Right ventricle myocardium superior (tissue), 1 donor: ENCODE data around the gene CTSA. TPM values are rescaled to one million over a fixed set of nuclear protein-coding genes. Genes with fewer than 3 reads are reported as not detected.

Experiments
- ATAC-seq: fragments of 200-7000 bp; cut with Tn5 transposase; one replicate; pipeline ENCODE4 v1.9.1; 2020; ENCODE audit warnings: mild to moderate bottlenecking; ENCODE audit not compliant: poor library complexity
- DNase-seq: peaks from one replicate; pipeline ENCODE4 v3.0.0-alpha.2; 2020
- intact Hi-C: fragments of 100-400 bp; cut with DNase I; formaldehyde crosslinking; loops from one replicate; pipeline ENCODE4 v1.11.2; 2022
- long read RNA-seq: library from polyadenylated mRNA; unstranded; transcript quantifications from one replicate; pipeline ENCODE4 v2.0.0, GENCODE V29; 2021
- total RNA-seq: library from RNA; stranded (reverse); fragmentation: NEBNext Ultra II Directional; extraction: Animal tissue kit (Norgen Biotek cat#: 25700); gene quantifications from one replicate; pipeline ENCODE4 v1.2.1, GENCODE V29; 2021
- donor health status: DM: no; HTN: yes; CAD: no; lungs with severe emphysema.

CTSA gene
- total RNA-seq, result 113 TPM
- long read RNA-seq, transcript CTSA-201 (15 exons, 1,898 nt), result minor isoform, 9 of 333 reads
- long read RNA-seq, transcript CTSA-203 (14 exons, 1,972 nt), result minor isoform, 26 of 333 reads
- long read RNA-seq, transcript CTSA-207 (2 exons, 2,183 nt), result minor isoform, 22 of 333 reads
- long read RNA-seq, transcript CTSA-204 (15 exons, 2,149 nt), result major isoform, 251 of 333 reads
- long read RNA-seq, partial matches to known transcripts, result 11 of 333 reads
- long read RNA-seq, other reads (novel, unspliced or antisense), result 11 of 333 reads

DNA sequence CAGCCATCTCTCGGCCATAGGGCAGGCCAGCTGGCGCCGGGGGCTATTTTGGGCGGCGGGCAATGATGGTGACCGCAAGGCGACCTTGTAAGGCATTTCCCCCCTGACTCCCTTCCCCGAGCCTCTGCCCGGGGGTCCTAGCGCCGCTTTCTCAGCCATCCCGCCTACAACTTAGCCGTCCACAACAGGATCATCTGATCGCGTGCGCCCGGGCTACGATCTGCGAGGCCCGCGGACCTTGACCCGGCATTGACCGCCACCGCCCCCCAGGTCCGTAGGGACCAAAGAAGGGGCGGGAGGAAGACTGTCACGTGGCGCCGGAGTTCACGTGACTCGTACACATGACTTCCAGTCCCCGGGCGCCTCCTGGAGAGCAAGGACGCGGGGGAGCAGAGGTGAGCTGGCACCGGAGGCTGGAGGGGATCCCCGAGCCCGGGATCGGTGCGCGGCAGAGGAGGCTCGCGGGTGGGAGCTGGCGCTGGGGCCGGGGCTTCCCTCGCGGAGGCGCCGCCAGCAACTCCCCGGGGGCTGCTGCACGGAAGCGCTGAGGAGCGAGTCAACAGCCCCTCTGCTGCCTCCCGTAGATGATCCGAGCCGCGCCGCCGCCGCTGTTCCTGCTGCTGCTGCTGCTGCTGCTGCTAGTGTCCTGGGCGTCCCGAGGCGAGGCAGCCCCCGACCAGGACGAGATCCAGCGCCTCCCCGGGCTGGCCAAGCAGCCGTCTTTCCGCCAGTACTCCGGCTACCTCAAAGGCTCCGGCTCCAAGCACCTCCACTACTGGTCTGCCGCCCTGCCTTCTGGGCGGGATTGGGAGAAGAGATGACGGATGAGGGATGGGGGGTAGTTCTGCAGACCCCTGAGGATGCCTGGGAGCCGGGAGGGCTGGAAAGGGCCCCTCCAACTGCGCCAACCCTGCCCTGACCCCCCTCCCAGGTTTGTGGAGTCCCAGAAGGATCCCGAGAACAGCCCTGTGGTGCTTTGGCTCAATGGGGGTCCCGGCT is at the start of gene CTSA, which contains the start of gene NEURL2:
TSS of gene CTSA (plus strand) at position 351 of the 999 bp plus-strand sequence. CDS start at position 585, 234 bp downstream.
TSS of gene NEURL2 (minus strand) at position 224 of the 999 bp plus-strand sequence. CDS start at position 7, 217 bp downstream.
- intact Hi-C loops, result loop anchor here (5.0 kb wide), 1 partner anchor 41 kb away; the partner anchor contains the start of gene PCIF1
- DNase-seq (peak; percentile 97), ATAC-seq (peak; percentile 90)

DNA sequence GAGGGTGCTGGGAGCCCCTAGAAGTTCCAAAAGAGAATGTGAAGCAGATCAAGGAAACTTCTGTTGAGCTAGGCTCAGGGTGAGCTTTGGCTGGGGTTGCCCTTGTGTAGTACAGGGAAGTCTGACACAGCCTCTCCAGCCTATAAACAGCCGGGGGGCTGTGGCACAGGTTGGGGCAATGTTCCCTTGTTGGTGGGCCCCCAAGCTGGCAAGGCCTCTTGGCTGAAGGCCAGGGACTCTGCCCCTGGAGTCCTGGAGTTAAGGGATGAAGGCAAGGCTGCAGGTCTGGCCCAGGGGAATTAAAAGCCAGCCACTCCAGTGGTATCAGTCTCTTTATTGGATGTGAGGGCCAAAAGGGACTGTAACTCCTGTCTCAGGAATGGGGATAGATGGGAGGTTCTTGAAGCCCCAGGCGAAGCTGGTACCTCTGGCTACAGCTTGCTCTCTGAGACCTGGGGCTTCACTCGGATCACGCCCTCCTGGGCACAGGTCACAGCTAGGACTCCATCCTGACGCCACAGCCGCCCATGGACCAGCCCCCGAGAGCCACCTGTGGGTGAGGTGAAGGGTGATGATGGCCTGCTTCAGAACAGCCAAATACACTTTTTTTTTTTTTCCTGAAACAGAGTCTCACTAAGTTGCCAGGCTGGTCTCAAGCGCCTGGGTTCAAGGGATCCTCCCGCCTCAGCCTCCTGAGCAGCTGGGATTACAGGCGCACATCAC is 49.6 kb upstream of the CTSA start:
- DNase-seq (no peak), ATAC-seq (no peak)
- intact Hi-C loops, result no loop called here

DNA sequence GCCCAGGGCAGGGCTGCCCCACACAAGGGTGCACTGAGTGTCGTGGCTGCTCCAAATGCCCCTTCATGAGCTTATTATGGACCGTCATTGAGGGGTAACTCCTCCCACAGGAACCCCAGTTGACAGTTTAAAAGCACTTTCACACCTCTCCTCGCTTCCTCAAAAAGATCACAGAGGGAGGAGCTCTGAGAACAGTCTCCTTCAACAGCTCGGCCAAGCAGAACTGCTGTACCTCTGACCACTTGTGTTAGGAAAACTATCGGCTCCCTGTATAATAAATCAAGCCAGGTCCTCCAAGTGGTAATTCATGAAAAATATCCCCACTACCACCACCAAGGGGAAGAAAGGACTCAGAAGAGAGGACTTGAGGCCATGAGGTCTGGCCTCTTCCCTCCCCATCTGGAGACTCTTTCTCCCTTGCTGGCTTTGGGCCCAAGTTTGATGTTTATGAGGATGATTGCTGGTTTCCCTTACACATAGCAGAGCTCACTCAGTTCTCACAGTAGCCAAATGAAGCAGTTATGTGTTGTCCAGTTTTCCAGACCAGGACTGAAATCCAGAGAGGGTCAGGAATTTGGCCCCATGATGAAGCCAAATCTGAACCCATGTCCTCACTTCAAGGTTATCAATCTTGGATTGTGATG is 48.8 kb upstream of the CTSA start:
- ATAC-seq (peak; percentile 29), DNase-seq (no peak)
- intact Hi-C loops, result no loop called here

DNA sequence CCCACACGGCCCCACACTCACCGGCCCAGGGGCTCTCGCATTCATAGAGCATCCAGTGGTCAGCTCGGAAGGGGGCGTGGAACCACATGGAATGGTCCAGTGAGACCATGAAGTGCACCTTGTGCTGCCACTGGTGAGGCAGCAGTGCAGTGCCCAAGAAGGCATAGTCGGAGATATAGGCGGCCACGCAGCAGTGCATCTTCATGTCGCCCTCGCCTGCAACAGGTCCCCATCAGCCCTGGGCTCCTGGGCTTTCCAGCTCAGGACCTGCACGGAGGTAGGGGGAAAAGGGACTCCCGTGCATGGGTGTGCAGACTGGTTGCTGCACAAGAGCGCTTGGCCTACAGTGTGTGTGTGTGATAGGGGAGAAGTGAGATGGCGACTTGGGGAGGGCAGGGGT is 47.6 kb upstream of the CTSA start:
- DNase-seq, result no peak
- intact Hi-C loops, result no loop called here

DNA sequence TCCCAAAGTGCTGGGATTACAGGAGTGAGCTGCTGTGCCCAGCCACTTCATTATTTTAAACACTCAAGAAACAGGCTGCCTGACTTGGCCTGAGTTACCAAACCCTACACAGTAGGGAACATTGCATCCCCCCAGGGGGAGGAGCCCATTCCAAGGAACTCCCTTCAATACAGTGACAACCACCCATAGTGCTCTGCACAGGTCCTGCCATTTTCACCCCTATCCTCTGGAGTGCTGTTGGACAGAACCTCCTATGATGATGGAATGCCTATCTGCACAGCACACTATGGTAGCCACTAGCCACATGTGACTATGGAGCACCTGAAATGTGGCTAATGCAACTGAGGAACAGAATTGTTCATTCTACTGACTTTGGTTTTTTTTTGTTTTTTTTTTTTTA is 45.7 kb upstream of the CTSA start:
- ATAC-seq (no peak), DNase-seq (no peak)
- intact Hi-C loops, result no loop called here

More for the DNA sequence above, 47.6 kb upstream of the CTSA start:
- ATAC-seq, result no peak

DNA sequence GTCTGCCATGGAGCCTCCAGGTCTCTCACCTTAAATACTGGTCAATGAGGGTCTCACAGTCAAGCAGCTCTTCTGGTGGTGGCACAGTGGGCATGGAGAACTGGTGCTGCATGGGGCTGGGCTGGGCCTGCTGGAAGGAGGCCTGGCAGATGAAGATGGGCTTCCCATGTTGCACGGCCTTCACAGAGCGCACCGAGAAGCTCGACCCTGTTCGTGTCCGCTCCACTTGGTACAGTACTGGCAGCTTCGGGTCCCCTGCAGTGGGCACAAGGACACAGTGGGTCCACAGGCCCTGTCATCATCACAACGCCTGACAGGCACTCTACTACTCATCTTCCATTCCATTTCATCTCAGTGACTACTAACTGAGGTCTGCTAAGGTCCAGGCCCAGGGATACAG is 42.7 kb upstream of the CTSA start:
- intact Hi-C loops, result no loop called here
- DNase-seq (no peak), ATAC-seq (no peak)

DNA sequence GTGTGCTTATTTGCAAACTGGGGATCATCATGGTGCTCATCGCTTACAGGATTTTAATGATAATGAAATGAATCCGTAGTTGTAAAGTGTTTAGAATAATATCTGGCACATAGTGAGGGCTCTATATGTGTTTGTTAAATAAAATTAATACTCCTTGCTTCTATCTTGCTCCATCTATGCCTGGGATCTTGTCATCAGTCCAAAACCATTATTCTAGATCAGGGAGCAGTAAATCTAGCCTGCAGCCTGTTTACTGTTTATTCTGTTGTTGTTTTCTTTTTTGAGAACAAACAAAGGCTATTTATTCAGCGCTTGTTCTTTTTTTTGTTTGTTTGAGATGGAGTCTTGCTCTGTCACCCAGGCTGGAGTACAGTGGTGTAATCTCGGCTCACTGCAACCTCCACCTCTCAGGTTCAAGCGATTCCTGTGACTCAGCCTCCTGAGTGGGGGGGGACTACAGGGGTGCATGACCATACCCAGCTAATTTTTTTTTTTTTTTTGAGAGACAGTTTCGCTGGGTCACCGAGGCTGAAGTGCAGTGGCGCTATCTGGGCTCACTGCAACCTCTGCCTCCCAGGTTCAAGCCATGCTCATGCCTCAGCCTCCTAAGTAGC is 42.1 kb upstream of the CTSA start:
- intact Hi-C loops, result no loop called here
- ATAC-seq (no peak), DNase-seq (no peak)

DNA sequence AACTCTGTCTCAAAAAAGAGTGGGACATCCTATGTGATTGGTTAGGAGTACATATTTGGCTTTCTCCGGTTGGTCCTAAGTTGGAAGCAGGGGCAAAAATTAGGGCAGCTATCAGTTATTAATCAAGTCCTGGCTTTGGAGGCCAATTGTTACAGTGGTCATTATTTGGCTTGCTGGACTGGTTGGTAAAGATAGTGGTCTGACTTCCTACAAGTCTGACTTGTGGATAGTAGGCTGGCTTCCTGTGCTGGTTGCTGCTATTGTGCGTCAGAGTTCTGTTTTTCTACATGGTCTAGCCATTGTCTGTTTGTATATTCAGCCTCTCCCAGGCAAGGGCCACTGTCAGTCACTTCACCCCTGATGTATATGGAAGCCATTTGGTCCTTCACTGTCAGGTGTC is 40.9 kb upstream of the CTSA start:
- ATAC-seq, result no peak
- intact Hi-C loops, result no loop called here
- DNase-seq, result no peak

DNA sequence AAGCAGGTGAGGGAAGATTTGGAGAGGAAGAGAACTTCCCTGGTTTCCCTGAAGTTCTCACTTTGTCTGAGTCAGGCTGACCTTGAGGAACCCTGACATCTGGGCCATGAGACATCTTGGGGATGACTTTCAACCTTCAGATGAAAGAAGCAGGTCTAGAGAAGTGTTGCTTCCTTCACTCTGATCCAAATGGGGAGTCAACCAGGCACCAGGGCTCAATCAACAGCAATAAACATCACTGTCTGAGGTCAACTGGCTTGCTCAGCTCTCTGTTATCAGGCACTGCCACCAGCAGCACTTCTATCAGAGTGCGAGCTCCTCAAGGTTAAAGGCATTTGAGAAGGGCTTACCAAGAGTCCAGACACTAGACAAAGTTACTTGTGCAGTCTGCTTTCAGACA is 40.2 kb upstream of the CTSA start:
- no peak for DNase-seq
- intact Hi-C loops, result no loop called here
- ATAC-seq, result no peak

DNA sequence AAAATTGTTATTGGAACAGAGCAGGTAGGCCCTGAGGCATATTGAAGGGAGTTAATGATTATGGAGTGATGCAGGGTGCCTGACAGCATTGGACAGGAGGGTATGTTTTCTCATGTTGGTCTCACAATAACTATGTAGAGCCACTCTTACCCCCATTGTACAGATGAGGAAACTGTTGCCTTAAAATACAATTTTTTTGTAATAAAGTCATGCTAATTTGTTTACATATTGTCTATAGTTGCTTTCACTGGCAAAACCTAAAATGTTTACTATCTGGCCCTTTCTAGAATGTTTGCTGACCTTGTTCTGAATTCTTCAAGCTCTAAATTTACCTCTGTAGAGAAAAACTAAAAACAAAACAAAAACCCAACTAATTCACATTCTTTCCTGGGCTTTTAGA is 39.6 kb upstream of the CTSA start:
- intact Hi-C loops, result no loop called here
- DNase-seq (no peak), ATAC-seq (no peak)

DNA sequence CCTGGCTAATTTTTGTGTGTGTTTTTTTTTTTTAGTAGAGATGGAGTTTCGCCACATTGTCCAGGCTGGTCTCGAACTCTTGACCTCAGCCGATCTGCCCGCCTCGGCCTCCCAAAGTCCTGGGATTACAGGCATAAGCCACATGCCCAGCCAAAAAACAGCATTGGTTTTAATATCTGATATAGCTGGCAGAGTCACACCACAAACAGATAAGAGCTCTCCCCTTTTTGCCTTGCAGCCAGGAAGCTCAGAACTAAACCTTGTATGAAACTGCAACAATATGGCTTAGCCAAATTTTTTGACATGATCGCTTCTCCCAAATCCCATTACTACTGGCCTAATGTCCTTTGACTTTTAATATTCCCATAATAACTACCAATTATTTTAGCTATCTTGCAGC is 38.8 kb upstream of the CTSA start:
- ATAC-seq, result no peak
- no peak for DNase-seq
- intact Hi-C loops, result no loop called here

DNA sequence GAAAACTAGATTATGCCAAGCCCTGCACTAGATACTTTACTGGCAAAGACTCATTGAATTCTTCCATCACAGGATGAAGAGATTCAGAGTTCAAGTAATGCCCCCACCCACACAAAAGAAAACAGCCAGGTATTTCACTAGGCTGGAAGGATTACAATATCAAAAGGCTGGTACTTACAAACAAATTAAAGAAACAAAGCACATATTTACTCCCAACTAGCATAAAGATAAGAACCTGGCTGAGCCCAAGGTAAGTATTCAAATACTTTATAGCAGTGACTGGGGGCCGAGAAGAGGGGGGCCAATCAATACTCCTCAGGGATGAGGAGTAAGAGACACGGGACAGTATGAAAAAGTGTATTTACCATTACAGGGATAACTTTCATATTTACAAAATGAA is 37.7 kb upstream of the CTSA start:
- intact Hi-C loops, result no loop called here
- ATAC-seq, result no peak
- DNase-seq, result no peak

DNA sequence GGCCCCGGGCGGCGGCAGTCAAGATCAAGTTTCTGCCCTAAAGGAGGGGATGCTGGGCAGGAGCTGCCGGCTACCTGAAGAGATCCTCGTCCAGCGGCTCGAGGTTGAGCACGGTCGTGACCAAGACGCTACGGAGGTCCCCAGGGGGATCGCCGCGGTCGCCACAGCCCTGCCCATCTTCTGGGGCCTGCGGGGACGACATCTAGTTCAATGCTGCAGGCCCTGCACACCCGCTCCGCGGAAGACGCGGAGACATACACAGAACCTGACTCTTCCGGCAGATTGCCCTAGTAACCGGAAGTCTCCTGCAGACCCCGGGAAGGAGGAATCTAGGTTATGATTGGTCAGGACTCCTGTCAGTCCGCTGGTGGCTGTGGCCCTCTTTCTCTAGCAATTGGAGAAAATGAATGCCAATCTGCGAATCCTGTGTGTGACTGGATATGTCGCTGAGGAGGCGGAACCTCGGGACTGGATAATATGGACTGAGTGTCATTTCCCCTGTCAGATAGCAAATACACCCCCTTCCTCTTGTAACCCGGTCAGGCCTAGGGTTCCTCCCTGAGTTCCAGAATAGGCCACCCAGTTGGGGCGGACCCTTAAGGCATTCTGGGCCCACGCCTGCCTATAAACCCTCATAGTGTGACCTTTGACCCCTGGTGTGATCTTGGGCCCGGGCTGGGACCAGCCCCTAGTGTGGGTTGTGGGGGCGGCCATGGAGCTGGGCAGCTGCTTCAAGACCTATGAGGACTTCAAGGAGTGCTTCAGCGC is 33.8 kb upstream of the CTSA start, which contains the start of the genes ACOT8 and ZSWIM3:
TSS of gene ACOT8 (minus strand) at position 279 of the 768 bp plus-strand sequence. CDS start at position 202, 77 bp downstream.
TSS of gene ZSWIM3 (plus strand) at position 501 of the 768 bp plus-strand sequence. CDS start at position 713, 212 bp downstream.
- DNase-seq, result peak; percentile 93
- ATAC-seq, result peak; percentile 99
- intact Hi-C loops, result no loop called here

DNA sequence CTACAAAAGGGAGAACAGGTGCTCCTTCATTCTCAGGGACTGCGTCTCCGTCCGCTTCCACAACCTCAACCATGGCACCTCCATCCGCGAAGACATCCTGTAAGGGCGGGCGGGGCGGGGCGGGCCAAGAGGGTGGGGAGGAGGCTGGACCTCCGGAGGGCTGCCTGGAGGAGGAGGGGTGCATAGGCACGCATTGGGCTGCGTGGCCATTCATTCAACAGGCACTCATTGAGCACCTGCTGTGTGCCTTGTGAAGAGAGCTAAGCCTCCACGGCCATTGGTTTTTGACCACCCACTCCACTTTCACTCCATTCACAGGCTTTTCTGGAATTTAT is 33.3 kb upstream of the CTSA start:
- intact Hi-C loops, result no loop called here
- DNase-seq (no peak), ATAC-seq (no peak)

DNA sequence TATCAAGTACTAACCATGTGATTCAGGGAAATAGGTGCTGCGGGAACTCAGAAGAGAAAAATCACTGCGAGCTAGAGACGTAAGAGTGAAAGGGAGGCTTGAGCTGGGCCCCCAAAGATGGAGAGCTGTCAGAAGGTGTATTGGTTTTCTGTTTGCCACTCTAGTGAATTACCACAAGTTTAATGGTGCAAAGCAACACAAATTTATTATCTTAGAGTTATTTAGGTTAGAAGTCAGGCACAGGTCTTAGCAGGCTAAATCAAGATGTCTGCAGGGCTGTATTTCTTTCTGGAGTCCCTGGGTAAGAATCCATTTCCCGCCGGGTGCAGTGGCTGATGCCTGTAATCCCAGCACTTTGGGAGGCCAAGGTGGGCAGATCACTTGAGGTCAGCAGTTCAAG is 31.2 kb upstream of the CTSA start:
- intact Hi-C loops, result no loop called here
- DNase-seq, result no peak
- ATAC-seq, result no peak

DNA sequence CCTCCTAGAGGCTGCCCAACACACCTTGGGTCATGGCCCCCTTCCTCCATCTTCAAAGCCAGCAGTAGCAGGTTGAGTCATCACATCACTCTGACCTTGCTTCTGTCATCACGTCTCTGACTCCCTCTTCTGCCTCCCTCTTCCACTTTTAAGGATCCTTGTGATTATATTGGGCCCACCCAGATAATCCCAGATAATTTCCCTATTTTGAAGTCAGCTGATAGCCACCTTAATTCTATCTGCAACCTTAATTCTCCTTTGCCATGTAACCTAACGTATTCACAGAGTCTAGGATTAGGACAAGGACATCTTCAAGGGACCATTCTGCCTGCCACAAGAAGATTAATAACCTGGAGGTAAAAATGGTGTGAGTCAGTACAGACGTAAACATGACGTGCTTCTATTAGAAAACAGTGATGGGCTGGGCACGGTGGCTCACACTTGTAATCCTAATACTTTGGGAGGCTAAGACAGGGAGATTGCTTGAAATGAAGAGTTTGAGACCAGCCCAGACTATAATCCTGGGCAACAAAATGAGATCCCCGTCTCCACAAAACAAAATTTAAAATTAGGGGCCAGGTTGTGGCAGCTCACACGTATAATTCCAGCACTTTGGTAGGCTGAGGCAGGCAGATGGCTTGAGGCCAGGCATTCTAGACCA is 30.4 kb upstream of the CTSA start:
- ATAC-seq (no peak), DNase-seq (no peak)
- intact Hi-C loops, result no loop called here
